Measurements from ENCODE around the gene FLYWCH2. TPM values are rescaled to one million over a fixed set of nuclear protein-coding genes. Genes with fewer than 3 reads are reported as not detected.
A peak's percentile ranks its signal among the peaks of the same experiment; 100 is the strongest.

The FLYWCH2 gene
- 16.5 and 20.9 TPM in 2 replicates for total RNA-seq (2021)
- long read RNA-seq, transcript FLYWCH2-202 (4 exons, 1,036 nt), result major isoform, 31 of 44 reads
- long read RNA-seq, partial matches to known transcripts, result 1 of 44 reads
- long read RNA-seq, other reads (novel, unspliced or antisense), result 11 of 44 reads

DNA sequence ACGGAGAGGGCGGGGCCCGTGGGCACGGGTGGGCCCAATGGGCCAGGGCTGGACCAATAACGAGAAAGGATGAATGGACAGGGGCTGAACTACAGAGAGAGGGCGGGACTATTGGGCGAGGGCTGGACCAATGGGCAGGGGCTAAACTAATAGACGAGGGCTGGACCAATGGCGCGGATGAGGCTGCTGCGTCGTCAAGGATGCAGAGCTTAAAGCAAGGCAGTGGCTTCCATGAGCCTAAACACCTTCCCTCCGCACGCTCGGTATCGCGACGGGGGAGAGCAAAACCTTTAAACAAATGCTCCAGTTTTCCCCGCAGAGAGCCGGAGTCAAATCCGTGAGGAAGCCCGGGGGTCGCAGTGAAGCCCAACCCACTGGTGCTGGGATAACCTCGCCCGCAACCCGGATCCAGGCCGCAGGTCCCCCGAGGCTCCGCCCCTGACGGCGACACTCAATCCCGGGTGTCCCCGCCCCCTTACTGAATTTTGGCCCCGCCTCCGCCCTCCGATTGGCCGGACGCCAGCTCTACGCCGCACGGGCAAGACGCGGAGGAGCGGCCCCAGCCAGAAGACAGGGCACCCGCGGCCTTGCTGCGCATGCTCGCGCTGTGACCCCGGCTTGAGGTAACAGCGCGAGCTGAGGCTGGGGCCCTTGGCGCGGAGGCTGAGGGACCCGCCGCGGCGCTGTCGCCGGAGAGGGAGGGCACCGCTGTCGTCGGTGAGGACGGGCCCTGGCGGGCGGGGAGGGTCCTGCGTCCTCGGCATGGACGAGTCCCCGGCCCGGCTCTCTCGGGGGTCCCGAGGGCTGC lies at the start of gene FLYWCH2:
FLYWCH2 (plus strand) TSS at position 566 of the 808 bp plus-strand sequence. CDS start 13,235 bp downstream, outside the sequence.
- Mint-ChIP-seq H3K27ac (peak within 1 kb of the TSS; percentile 70 to 96 (median 96)), H3K36me3 (ENCODE audit: insufficient read depth in 1 of 3, low read depth in 3 of 3) (peaks cover 0 to 2% (median 0%) of the 10 kb centered on the region in 3 experiments; a peak in 1 of 7 replicates), H3K4me3 (peak within 1 kb of the TSS; percentile 82 to 90), H3K4me1 (peaks cover 5 to 6% of the 10 kb centered on the region in 2 experiments), H3K9me3 (peaks cover 0 to 7% of the 10 kb centered on the region in 2 experiments; a peak in 3 of 5 replicates), H3K27me3 (ENCODE audit: low read depth) (peaks cover 24% of the 10 kb centered on the region)
- Histone ChIP-seq H3K14ac (ENCODE audit: insufficient read depth, low read length) (no peak within 1 kb of the TSS), H4K20me1 (ENCODE audit: control insufficient read depth, insufficient read depth, insufficient read length) (no peaks in the 10 kb centered on the region), H2AK5ac (ENCODE audit: insufficient read length, low read length) (no peak within 1 kb of the TSS), H3K18ac (ENCODE audit: insufficient read length, low read depth, low read length) (peak within 1 kb of the TSS; percentile 80), H2BK5ac (ENCODE audit: insufficient read length, low read length) (no peak within 1 kb of the TSS), H3K79me1 (ENCODE audit: insufficient read depth, low read depth, low read length, poor library complexity, severe bottlenecking) (no peaks in the 10 kb centered on the region), H3K4me2 (ENCODE audit: insufficient read depth, insufficient read length, low read length) (peak within 1 kb of the TSS; percentile 59), H4K91ac (ENCODE audit: insufficient read length, low read depth, low read length) (no peak within 1 kb of the TSS), H3K23ac (ENCODE audit: insufficient read length, low read depth, low read length) (no peak within 1 kb of the TSS), H4K5ac (ENCODE audit: insufficient read length, low read depth, low read length) (no peak within 1 kb of the TSS), H2AFZ (ENCODE audit: low read length) (peak within 1 kb of the TSS; percentile 33), H3K4me1 (ENCODE audit: insufficient read depth, low read length) (no peaks in the 10 kb centered on the region), H3K56ac (ENCODE audit: insufficient read length, low read depth, low read length) (no peak within 1 kb of the TSS), H3K27ac (ENCODE audit: insufficient read length, low read depth, low read length) (no peak within 1 kb of the TSS), H3K4ac (ENCODE audit: low read depth, low read length) (no peak within 1 kb of the TSS), H2BK15ac (ENCODE audit: low read depth, low read length) (no peak within 1 kb of the TSS), H2BK120ac (ENCODE audit: low read depth, low read length, poor library complexity, severe bottlenecking) (no peak within 1 kb of the TSS), H4K8ac (replicated peaks; ENCODE audit: insufficient read length, low read depth, low read length) (no peak within 1 kb of the TSS), H3K9me3 (ENCODE audit: control insufficient read depth, low read depth, low read length) (no peaks in the 10 kb centered on the region), H3T11ph (ENCODE audit: low read length) (no peak within 1 kb of the TSS), H3K79me2 (ENCODE audit: insufficient read depth, low read length) (no peaks in the 10 kb centered on the region), H2BK20ac (ENCODE audit: low read depth, low read length, poor library complexity, severe bottlenecking) (no peak within 1 kb of the TSS), H3K27me3 (ENCODE audit: insufficient read depth, low read length) (no peaks in the 10 kb centered on the region), H3K23me2 (ENCODE audit: insufficient read length, low read depth, low read length, poor library complexity, severe bottlenecking) (peaks cover 6% of the 10 kb centered on the region), H3K9ac (ENCODE audit: extremely low read depth, insufficient read length, low read length) (peak within 1 kb of the TSS; percentile 28), H2BK12ac (ENCODE audit: insufficient read length, low read depth, low read length) (no peak within 1 kb of the TSS)
- peak; percentile 99 for DNase-seq
- no CpG with 5 or more reads among the region's 73 CpGs for WGBS (ENCODE audit: extremely low coverage, insufficient read length, low lambda C conversion rate)
- no peak for TF ChIP-seq CTCF (conservative IDR thresholded peaks at IDR 0.05)

Data from H9 (cell line).